HepG2 (cell line): Measurements from ENCODE around the gene STARD13. TPM values are rescaled to one million over a fixed set of nuclear protein-coding genes. Genes with fewer than 3 reads are reported as not detected.

Experiments used
- ATAC-seq: fragments of 200-7000 bp; cut with Tn5 transposase; 3 replicates; pipeline ENCODE4 v1.9.1; 2020; ENCODE audit warnings: mild to moderate bottlenecking, moderate library complexity
- BruUV-seq: library from RNA; stranded (reverse); fragments of 400-500 nt; replicated peaks from 2 replicates; lab custom pipeline; 2021; lab: Mats Ljungman, UMichigan
- CTCF ChIA-PET: fragments of 300-600 bp; formaldehyde crosslinking; extraction: SDS; loops from one replicate; lab custom pipeline; 2021; ENCODE audit warnings: low total read pairs, inconsistent platforms, low intra/inter-chr PET ratio; lab: Yijun Ruan, JAX
- POLR2A ChIA-PET: fragments of 350-600 bp; sonication (Branson Sonifier 250); formaldehyde crosslinking; loops from one replicate; lab custom pipeline; 2020; ENCODE audit warnings: antibody characterized with exemption, inconsistent platforms; lab: Yijun Ruan, JAX
- DNase-seq: peaks from one replicate; pipeline ENCODE4 v3.0.0-alpha.2; 2015; ENCODE audit warnings: low spot score
- FAIRE-seq: peaks from 3 replicates; lab custom pipeline; 2011; peaks lifted over from hg19 to GRCh38; lab: Jason Lieb, UNC
- H2AFZ ChIP-seq: one replicate; pipeline ENCODE4 v1.6.1; 2011; ENCODE audit warnings: low read length, inconsistent platforms
- H3K27ac ChIP-seq: fragments of 300-600 bp; 3 replicates; pipeline ENCODE4 v1.8.0; 2011; ENCODE audit warnings: mixed run types, mild to moderate bottlenecking, mixed read lengths, low read length, inconsistent platforms; ENCODE audit not compliant: insufficient read depth; ENCODE audit errors: extremely low read length
- H3K27me3 ChIP-seq, 2 experiments: fragments of 200-600 bp in 1 of 2; 2 replicates in 1 of 2; 3 replicates in 1 of 2; pipeline versions ENCODE4 v1.6.0 to v1.8.0; 2011; ENCODE audit warnings: low read length in 2 of 2, mild to moderate bottlenecking in 2 of 2, moderate library complexity in 2 of 2, inconsistent platforms in 1 of 2; ENCODE audit not compliant: insufficient read depth in 2 of 2, control insufficient read depth in 1 of 2
- H3K36me3 ChIP-seq, 2 experiments: fragments of 200-600 bp in 1 of 2; replicated peaks in 1 of 2; 2 replicates in 1 of 2; 3 replicates in 1 of 2; pipeline versions ENCODE4 v1.5.1 to v1.8.0; 2011; ENCODE audit warnings: low read length in 2 of 2, inconsistent platforms in 1 of 2; ENCODE audit not compliant: insufficient read depth in 2 of 2, control insufficient read depth in 1 of 2
- H3K4me1 ChIP-seq: 2 replicates; pipeline ENCODE4 v1.5.1; 2012; ENCODE audit warnings: low read length, inconsistent platforms; ENCODE audit not compliant: insufficient read depth
- H3K4me2 ChIP-seq: 2 replicates; pipeline ENCODE4 v1.6.0; 2011; ENCODE audit warnings: low read depth, low read length, inconsistent platforms
- H3K4me3 ChIP-seq, 3 experiments: fragments of 200-600 bp in 1 of 3; sonication (generic), shearing (Covaris generic) in 1 of 3; replicated peaks in 1 of 3; 2 replicates each; pipeline ENCODE4 v1.5.1; 2011 to 2016; ENCODE audit warnings: low read length in 3 of 3, inconsistent platforms in 2 of 3, low read depth in 2 of 3, mild to moderate bottlenecking in 2 of 3, control low read depth in 1 of 3, mixed read lengths in 1 of 3; ENCODE audit not compliant: insufficient read depth in 1 of 3
- H3K79me2 ChIP-seq: one replicate; pipeline ENCODE4 v1.6.1; 2011; ENCODE audit warnings: low read length, inconsistent platforms; ENCODE audit not compliant: insufficient read depth
- H3K9ac ChIP-seq: 2 replicates; pipeline ENCODE4 v1.6.0; 2011; ENCODE audit warnings: mild to moderate bottlenecking, low read depth, low read length, inconsistent platforms; ENCODE audit not compliant: insufficient read depth
- H3K9me3 ChIP-seq: 2 replicates; pipeline ENCODE4 v1.5.1; 2012; ENCODE audit warnings: mild to moderate bottlenecking, low read length
- H4K20me1 ChIP-seq: 2 replicates; pipeline ENCODE4 v1.6.0; 2011; ENCODE audit warnings: inconsistent platforms, mild to moderate bottlenecking, low read length, moderate library complexity; ENCODE audit not compliant: insufficient read depth
- EEA1 ChIP-seq: sonication (generic); formaldehyde crosslinking; IDR thresholded peaks from 2 replicates; pipeline ENCODE4 v1.5.1; 2020; ENCODE audit warnings: mild to moderate bottlenecking, missing genetic modification reagents, borderline replicate concordance
- NR2F1 ChIP-seq, 2 experiments: fragments of 450-650 bp in 1 of 2; formaldehyde crosslinking in 1 of 2; IDR thresholded peaks; 2 replicates each; pipeline versions ENCODE4 v1.5.0 to v1.6.1; 2016 to 2020; ENCODE audit warnings: mild to moderate bottlenecking in 1 of 2, missing compliant biosample characterization in 1 of 2, missing genetic modification reagents in 1 of 2, moderate library complexity in 1 of 2
- TBX3 ChIP-seq: fragments of 450-650 bp; IDR thresholded peaks from 2 replicates; pipeline ENCODE4 v1.6.1; 2017; ENCODE audit warnings: antibody characterized with exemption, mild to moderate bottlenecking, inconsistent platforms, borderline replicate concordance
- ZFY ChIP-seq: sonication (generic); formaldehyde crosslinking; IDR thresholded peaks from 2 replicates; pipeline ENCODE4 v1.4.0; 2020; ENCODE audit warnings: missing genetic modification reagents
- ZNF569 ChIP-seq: sonication (generic); formaldehyde crosslinking; IDR thresholded peaks from 2 replicates; pipeline ENCODE4 v1.5.0; 2020; ENCODE audit warnings: mild to moderate bottlenecking, missing genetic modification reagents, moderate library complexity, borderline replicate concordance
- ZNF614 ChIP-seq: IDR thresholded peaks from 2 replicates; pipeline ENCODE4 v1.6.1; 2018; ENCODE audit warnings: missing biosample characterization, missing genetic modification reagents, inconsistent platforms, borderline replicate concordance
- WGBS: methylation state at CpG from one replicate; pipeline ENCODE4 v1.1.6; 2017; ENCODE audit warnings: low lambda C conversion rate; 5-methylcytosine and 5-hydroxymethylcytosine counted together
- in situ Hi-C: cut with HindIII; loops from 2 replicates; pipeline ENCODE4 v1.10.0; 2017; ENCODE audit warnings: low pct_unique_long_range_greater_than_20kb; ENCODE audit not compliant: extremely low pct_ligation_motif_present
- intact Hi-C: fragments of 100-400 bp; cut with micrococcal nuclease; formaldehyde crosslinking; loops from one replicate; pipeline ENCODE4 v1.10.0; 2022; ENCODE audit not compliant: unreplicated experiment
- polyA plus RNA-seq, 8 experiments: library from polyadenylated mRNA; depleted of rRNA in 3 of 8; stranded (reverse) in 7 of 8; unstranded in 1 of 8; fragments of >200 nt; fragmentation: Illumina TruSeq in 4 of 8; extraction: Trizol in 4 of 8; gene quantifications; 2 replicates each; pipeline versions ENCODE4 v1.2.1 to v1.2.3, GENCODE V29; 2011 to 2016; ENCODE audit warnings: low read depth in 4 of 8, missing spikeins in 1 of 8, mixed read lengths in 1 of 8; ENCODE audit not compliant: insufficient read depth in 1 of 8
- total RNA-seq, 5 experiments: library from RNA; depleted of rRNA; stranded (reverse); fragments of >200 nt; fragmentation: Illumina TruSeq; extraction: Trizol; gene quantifications; 2 replicates each; pipeline ENCODE4 v1.2.3, GENCODE V29; 2016; ENCODE audit warnings: low read depth in 1 of 5
- TF ChIP-seq, protein P1 (sequence below): sonication (generic); formaldehyde crosslinking; conservative IDR thresholded peaks from 2 replicates; pipeline ENCODE4 v1.4.0; 2020; ENCODE audit warnings: missing genetic modification reagents

Gene STARD13
- total and polyA plus RNA-seq, 2 of the 13 experiments (the other 11 are each of a cell fraction or from before 2014, with no cell fraction given), result 12.8 to 14.3 TPM

- intact Hi-C loops (no loop called here), in situ Hi-C loops (no loop called here)
- H3K9me3 ChIP-seq, result no peaks in the 10 kb centered on the region
- no TSS peak for BruUV-seq
- H3K4me2 ChIP-seq, result peak overlapping the region; percentile 85
- H3K9ac ChIP-seq, result peak overlapping the region; percentile 83
- ATAC-seq, result no peak
- H3K79me2 ChIP-seq, result peaks cover 60% of the 10 kb centered on the region
- ChIA-PET POLR2A (interaction anchor here (1.8 to 2.3 kb wide), 2 partner anchors 16 to 54 kb away, joined by 5 to 16 read pairs; no protein-coding TSS in a partner anchor), CTCF (no interaction called here)
- peak overlapping the region; percentile 84 to 96 (median 86); a peak in 5 of 6 replicates for H3K4me3 ChIP-seq
- H3K36me3 ChIP-seq, result peaks cover 0 to 1% of the 10 kb centered on the region in 2 experiments; a peak in 1 of 5 replicates
- no peak for DNase-seq
- WGBS, result 69% methylated on average over 1 of the region's 1 CpG
- H2AFZ ChIP-seq, result no peak overlapping the region
- H3K27me3 ChIP-seq, result peaks cover 0 to 5% of the 10 kb centered on the region in 2 experiments; a peak in 1 of 5 replicates
- no peak for FAIRE-seq
- TF ChIP-seq EEA1 (no peak), NR2F1 (CRISPR knock-in tag; IDR thresholded peaks at IDR 0.05) (no peak), ZNF569 (no peak), ZFY (no peak), ZNF614 (CRISPR knock-in tag) (no peak), TBX3 (no peak)
- TF ChIP-seq, protein P1, sequence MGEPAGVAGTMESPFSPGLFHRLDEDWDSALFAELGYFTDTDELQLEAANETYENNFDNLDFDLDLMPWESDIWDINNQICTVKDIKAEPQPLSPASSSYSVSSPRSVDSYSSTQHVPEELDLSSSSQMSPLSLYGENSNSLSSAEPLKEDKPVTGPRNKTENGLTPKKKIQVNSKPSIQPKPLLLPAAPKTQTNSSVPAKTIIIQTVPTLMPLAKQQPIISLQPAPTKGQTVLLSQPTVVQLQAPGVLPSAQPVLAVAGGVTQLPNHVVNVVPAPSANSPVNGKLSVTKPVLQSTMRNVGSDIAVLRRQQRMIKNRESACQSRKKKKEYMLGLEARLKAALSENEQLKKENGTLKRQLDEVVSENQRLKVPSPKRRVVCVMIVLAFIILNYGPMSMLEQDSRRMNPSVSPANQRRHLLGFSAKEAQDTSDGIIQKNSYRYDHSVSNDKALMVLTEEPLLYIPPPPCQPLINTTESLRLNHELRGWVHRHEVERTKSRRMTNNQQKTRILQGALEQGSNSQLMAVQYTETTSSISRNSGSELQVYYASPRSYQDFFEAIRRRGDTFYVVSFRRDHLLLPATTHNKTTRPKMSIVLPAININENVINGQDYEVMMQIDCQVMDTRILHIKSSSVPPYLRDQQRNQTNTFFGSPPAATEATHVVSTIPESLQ (CRISPR knock-in tag), result no peak
- H3K4me1 ChIP-seq, result peaks cover 56% of the 10 kb centered on the region
- no peaks in the 10 kb centered on the region for H4K20me1 ChIP-seq
- H3K27ac ChIP-seq, result peak overlapping the region; percentile 85
These were observed 1.5 kb downstream of the STARD13 start for GRCh38 chr13:33284031-33284430.
